ENCODE data around the gene NPW.

GRCh38 chr16:2039274-2040031 is 19.9 kb downstream of the NPW start:
- TF ChIP-seq ZNF565 (CRISPR knock-in tag; conservative IDR thresholded peaks at IDR 0.05; ENCODE audit: low read depth) (no peak), ZFP30 (CRISPR knock-in tag; IDR thresholded peaks at IDR 0.05) (no peak), PPARA (CRISPR knock-in tag; IDR thresholded peaks at IDR 0.05; ENCODE audit: borderline replicate concordance) (no peak), GLIS3 (CRISPR knock-in tag; IDR thresholded peaks at IDR 0.05) (no peak)
- TF ChIP-seq, protein P1, sequence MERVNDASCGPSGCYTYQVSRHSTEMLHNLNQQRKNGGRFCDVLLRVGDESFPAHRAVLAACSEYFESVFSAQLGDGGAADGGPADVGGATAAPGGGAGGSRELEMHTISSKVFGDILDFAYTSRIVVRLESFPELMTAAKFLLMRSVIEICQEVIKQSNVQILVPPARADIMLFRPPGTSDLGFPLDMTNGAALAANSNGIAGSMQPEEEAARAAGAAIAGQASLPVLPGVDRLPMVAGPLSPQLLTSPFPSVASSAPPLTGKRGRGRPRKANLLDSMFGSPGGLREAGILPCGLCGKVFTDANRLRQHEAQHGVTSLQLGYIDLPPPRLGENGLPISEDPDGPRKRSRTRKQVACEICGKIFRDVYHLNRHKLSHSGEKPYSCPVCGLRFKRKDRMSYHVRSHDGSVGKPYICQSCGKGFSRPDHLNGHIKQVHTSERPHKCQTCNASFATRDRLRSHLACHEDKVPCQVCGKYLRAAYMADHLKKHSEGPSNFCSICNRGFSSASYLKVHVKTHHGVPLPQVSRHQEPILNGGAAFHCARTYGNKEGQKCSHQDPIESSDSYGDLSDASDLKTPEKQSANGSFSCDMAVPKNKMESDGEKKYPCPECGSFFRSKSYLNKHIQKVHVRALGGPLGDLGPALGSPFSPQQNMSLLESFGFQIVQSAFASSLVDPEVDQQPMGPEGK (CRISPR knock-in tag; IDR thresholded peaks at IDR 0.05; ENCODE audit: borderline replicate concordance) = no peak
